ENCODE data around the gene MYO16.

The MYO16 gene

DNA sequence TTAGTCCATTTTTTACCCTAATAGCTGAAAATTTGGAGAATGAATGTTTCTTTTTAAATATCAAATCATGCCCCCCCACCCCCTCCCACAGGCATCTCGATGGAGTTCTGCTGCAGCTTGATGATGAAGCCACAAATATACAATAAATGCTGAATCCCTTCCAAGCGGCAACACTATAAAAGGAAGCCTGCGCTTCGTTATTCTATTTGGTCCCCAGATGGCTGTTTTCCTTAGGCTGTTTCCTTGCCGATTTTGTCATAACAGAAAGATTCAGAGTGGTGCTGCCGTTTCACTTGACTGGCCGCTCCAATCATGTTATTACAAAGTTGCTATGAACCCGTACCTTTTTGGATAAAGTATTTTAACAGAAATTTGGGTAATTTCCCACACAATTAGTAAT lies 79.5 kb downstream of the MYO16 start:
- in situ Hi-C loops (cut with MboI; ENCODE audit: low pct_unique_long_range_greater_than_20kb, low sequenced_read_pairs, unreplicated experiment): no loop called here
- DNase-seq (ENCODE audit: low spot score): no peak
- TF ChIP-seq, protein P1, sequence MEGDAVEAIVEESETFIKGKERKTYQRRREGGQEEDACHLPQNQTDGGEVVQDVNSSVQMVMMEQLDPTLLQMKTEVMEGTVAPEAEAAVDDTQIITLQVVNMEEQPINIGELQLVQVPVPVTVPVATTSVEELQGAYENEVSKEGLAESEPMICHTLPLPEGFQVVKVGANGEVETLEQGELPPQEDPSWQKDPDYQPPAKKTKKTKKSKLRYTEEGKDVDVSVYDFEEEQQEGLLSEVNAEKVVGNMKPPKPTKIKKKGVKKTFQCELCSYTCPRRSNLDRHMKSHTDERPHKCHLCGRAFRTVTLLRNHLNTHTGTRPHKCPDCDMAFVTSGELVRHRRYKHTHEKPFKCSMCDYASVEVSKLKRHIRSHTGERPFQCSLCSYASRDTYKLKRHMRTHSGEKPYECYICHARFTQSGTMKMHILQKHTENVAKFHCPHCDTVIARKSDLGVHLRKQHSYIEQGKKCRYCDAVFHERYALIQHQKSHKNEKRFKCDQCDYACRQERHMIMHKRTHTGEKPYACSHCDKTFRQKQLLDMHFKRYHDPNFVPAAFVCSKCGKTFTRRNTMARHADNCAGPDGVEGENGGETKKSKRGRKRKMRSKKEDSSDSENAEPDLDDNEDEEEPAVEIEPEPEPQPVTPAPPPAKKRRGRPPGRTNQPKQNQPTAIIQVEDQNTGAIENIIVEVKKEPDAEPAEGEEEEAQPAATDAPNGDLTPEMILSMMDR (IDR thresholded peaks at IDR 0.05; ENCODE audit: extremely low read depth, insufficient read depth, missing control alignments): no peak

DNA sequence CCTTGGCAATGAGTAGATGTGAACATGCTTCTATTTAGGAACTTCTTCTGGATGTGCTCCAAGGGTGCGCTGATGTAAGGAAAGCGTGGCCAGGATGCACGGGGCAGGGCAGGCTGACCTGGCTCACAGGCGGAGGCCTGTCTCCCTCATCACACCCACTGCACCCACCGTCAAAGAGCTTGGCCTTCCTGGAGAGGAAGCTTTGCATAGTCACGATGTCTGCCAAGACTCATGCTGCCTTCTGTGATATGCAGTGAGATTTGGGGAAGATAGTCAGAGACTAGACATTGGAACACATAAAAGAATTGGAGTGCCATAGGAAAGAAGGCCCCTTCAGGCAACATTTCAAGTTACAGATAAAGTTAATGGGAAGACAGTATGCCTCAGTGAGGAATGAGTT lies 82.0 kb downstream of the MYO16 start:
- TF ChIP-seq, protein P1 (IDR thresholded peaks at IDR 0.05; ENCODE audit: extremely low read depth, insufficient read depth, missing control alignments): no peak
- in situ Hi-C loops (cut with MboI; ENCODE audit: low pct_unique_long_range_greater_than_20kb, low sequenced_read_pairs, unreplicated experiment): no loop called here
- no peak for DNase-seq (ENCODE audit: low spot score)

DNA sequence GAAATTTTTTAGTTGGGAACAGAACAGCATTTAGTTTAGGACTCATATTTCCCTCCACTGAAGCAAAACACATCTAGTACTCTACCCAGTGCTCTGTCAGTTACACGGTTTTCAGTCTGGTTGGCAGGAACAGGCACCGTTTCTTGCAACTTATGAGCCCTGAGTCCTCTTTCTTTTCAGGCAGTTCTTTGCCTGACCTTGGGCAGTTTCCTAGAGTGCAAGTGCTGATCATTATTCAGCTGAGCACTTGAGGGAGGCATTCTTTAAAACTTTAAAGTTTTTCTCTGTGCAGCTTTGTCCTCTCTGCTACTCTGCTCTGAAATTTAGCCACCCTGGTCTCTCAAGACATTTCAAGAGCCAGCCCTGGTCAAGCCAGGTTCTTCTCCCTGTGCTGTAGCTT lies 96.1 kb downstream of the MYO16 start:
- in situ Hi-C loops (cut with MboI; ENCODE audit: low pct_unique_long_range_greater_than_20kb, low sequenced_read_pairs, unreplicated experiment): no loop called here
- TF ChIP-seq, protein P1 (IDR thresholded peaks at IDR 0.05; ENCODE audit: extremely low read depth, insufficient read depth, missing control alignments): no peak
- no peak for DNase-seq (ENCODE audit: low spot score)

DNA sequence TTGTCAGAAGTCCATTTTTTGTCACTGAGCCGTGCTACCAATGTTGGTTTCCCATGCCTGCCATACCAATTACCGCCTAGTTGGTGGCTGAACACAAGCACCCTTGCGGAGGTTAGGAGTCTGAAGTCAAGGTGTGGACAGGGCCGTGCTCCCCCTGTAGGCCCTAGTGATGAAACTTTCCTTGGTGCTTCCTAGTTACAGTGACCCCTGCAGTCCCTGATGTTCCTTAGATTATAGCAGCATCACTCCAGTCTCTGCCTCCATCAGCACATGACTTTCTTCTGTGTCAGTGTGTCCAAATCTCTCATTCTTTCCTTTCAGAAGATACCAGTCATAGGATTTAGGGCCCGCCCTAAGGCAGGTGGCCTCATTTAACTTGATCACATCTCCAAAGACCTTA lies 99.0 kb downstream of the MYO16 start:
- in situ Hi-C loops (cut with MboI; ENCODE audit: low pct_unique_long_range_greater_than_20kb, low sequenced_read_pairs, unreplicated experiment): no loop called here
- TF ChIP-seq, protein P1 (IDR thresholded peaks at IDR 0.05; ENCODE audit: extremely low read depth, insufficient read depth, missing control alignments): no peak
- no peak for DNase-seq (ENCODE audit: low spot score)

DNA sequence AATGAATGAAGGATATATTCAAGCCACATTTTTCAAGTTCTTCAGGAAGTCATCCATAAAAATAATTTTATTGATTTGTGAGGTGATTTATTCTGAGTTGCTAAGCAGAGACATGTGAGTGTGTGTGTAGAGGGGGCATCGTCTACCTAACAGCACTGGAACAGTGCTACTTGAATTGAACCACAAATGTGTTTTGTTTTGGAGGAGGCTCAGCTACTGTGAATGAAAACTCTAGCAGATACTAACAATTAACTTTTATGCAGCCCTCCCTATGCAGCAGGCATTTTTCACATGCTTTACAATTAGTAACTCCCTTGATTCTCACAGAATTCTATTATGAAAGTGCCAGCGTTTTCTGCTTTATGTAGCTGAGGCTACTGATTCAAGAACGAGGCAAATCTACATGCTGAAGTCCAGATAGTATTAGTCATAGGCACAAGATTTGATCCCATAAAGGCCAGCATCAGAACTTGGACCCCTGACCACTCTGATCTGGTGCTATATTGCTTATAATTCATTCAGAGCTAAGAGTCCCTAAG lies 103.7 kb downstream of the MYO16 start:
- DNase-seq (ENCODE audit: low spot score): no peak
- in situ Hi-C loops (cut with MboI; ENCODE audit: low pct_unique_long_range_greater_than_20kb, low sequenced_read_pairs, unreplicated experiment): no loop called here
- TF ChIP-seq, protein P1 (IDR thresholded peaks at IDR 0.05; ENCODE audit: extremely low read depth, insufficient read depth, missing control alignments): no peak

DNA sequence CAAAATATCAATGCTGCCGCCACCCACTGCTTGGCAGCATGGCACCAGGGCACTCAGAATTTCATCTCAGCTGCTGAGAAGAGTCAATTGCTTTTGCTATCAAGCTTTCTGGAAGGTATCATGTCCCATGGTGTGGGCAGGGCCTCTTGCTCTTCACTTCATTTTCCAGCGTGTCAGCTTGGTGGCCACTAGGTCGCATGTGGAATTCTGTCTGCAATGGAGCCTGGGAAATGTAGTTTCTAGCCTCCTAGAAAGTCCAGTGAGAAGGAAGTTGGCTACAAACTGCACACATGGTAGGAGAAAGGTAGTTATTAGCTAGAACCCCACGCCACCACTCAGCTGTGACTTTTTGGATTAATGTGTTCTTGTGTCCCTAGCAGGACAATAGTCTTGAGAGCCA lies 105.3 kb downstream of the MYO16 start:
- in situ Hi-C loops (cut with MboI; ENCODE audit: low pct_unique_long_range_greater_than_20kb, low sequenced_read_pairs, unreplicated experiment): no loop called here
- TF ChIP-seq, protein P1 (IDR thresholded peaks at IDR 0.05; ENCODE audit: extremely low read depth, insufficient read depth, missing control alignments): no peak
- DNase-seq (ENCODE audit: low spot score): no peak

DNA sequence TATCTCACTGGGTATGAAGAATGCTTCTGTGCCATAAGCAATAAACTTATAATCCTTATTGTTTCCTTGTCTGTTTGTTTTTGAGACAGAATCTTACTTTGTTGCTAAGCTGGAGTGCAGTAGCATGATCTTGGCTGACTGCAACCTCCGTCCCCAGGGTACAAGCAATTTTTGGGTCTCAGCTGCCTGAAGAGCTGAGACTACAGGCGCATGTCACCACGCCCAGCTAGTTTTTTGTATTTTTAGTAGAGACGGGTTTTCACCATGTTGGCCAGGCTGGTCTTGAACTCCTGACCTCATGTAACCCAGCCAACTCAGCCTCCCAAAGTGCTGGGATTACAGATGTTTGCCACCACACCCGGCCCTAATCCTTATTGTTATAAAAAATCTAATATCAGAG lies 112.5 kb downstream of the MYO16 start:
- TF ChIP-seq, protein P1 (IDR thresholded peaks at IDR 0.05; ENCODE audit: extremely low read depth, insufficient read depth, missing control alignments): no peak
- in situ Hi-C loops (cut with MboI; ENCODE audit: low pct_unique_long_range_greater_than_20kb, low sequenced_read_pairs, unreplicated experiment): no loop called here
- DNase-seq (ENCODE audit: low spot score): no peak

Measured in GM13977 (cell line).